HG02884 (cell line): Measurements from ENCODE around the gene CYP4Z1.
"Not testable (repeated sequence)": the region's sequence is repeated elsewhere in the genome, so short reads cannot be mapped to it uniquely, and the experiment has no call there.

ENCODE experiments used
- ATAC-seq: cut with Tn5 transposase; IDR thresholded peaks from one replicate; pipeline ENCODE4 v1.9.1; 2021; ENCODE audit warnings: mild to moderate bottlenecking, moderate library complexity; ENCODE audit not compliant: unreplicated experiment

CYP4Z1 gene

DNA sequence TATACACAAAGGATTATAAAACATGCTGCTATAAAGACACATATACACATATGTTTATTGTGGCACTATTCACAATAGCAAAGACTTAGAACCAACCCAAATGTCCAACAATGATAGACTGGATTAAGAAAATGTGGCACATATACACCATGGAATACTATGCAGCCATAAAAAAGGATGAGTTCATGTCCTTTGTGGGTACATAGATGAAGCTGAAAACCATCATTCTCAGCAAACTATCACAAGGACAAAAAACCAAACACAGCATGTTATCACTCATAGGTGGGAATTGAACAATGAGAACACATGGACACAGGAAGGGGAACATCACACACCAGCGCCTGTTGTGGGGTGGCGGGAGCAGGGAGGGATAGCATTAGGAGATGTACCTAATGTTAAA lies 60.0 kb downstream of the CYP4Z1 start:
- not testable (repeated sequence) for ATAC-seq

DNA sequence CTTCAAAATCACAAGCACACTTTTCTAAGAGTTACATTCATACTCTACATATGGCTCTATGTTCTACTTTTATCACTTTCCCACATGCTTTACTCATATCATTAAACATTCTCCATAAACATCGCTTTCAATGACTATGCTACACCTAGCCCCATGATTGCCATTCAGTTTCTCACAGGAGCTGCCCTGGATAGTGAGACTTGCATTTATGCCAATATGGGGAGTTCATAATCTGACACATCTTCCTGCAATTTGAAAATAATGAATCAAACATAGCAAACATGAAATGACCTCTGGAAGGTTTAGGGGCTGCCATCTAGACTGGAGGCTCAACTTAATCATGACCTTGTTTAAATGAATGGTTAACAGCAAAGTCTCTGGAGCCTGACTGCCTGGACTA lies 61.2 kb downstream of the CYP4Z1 start:
- no peak for ATAC-seq

DNA sequence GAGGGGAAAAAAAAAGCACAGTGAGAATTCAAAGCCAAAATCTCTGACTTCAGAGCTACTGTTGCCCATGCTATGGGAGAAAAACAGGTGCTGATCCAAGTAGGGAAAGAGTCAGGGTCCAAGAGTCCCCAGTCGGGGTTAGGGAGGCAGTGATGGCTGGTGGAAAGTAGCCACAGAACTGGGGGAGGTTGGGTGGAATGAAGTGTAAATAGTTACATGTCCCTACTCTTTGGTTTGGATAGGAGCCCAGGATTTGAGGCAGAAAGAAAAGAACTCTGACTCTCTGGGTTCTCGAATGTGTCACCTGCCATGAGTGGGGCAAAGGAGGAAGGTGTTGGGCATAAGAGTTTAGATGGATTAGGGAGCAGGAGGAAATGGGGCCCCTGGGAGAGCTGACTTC lies 61.8 kb downstream of the CYP4Z1 start:
- ATAC-seq: not testable (repeated sequence)

DNA sequence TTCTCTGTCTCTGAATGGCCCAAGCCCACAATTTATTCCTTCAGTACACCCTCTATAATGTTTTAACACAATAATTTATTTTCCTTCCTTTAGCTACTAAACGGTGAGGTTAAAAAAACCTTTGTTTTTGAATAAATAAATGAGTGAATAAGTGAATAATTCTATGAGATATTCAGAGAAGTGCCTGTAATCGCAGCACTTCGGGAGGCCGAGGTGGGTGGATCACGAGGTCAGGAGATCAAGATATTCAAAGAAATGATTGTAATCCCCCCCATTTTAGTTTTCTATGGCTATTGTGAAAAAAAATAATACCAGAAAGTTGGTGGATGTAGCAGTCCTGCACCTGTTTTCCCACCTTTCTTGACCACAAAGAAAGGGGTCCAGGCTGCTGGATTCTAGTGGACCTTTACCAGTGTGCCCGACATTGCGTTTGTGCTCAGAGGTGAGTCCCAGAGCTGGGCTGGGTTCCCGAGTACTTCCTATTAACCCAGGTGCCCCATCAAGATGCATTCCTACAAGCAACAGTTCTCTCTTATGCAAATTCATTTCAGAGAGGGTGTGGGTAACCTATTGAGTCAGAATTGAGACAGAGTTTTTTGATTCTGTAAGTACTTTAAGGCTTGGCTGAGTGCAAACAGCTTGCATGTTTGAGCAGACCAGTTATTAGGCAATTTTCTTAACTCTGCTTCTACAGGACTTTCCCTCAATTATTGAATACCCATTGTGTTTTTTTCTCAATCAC lies 62.6 kb downstream of the CYP4Z1 start:
- not testable (repeated sequence) for ATAC-seq

DNA sequence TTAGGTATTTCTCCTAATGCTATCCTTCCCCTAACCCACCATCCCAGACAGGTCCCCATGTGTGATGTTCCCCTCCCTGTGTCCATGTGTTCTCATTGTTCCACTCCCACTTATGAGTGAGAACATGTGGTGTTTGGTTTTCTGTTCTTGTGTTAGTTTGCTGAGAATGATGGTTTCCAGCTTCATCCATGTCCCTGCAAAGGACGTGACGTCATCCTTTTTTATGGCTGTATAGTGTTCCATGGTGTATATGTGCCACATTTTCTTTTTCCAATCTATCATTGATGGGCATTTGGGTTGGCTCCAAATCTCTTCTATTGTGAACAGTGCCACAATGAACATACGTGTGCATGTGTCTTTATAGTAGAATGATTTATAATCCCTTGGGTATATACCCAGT lies 65.6 kb downstream of the CYP4Z1 start:
- not testable (repeated sequence) for ATAC-seq

DNA sequence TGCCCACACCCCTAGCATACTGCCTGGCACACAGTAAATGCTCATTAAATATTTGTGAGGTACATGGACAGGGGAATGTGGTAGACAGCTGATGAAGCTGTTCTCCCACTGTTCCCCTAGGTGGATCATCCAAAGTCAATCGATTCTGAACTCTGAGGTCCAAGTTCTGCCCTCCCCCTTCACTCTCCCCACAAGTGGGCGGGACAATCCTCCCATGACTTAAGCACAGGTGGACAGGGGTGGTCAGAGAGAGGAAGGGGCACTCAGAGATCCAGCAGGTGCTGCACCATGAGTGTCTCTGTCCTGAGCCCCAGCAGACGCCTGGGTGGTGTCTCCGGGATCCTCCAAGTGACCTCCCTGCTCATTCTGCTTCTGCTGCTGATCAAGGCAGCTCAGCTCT lies 70.2 kb downstream of the CYP4Z1 start, which contains the start of gene CYP4A22:
Gene CYP4A22, plus strand, starts transcription at position 244 of the 400 bp plus-strand sequence. Its CDS starts 45 bp downstream, at position 289.
- ATAC-seq: no peak

DNA sequence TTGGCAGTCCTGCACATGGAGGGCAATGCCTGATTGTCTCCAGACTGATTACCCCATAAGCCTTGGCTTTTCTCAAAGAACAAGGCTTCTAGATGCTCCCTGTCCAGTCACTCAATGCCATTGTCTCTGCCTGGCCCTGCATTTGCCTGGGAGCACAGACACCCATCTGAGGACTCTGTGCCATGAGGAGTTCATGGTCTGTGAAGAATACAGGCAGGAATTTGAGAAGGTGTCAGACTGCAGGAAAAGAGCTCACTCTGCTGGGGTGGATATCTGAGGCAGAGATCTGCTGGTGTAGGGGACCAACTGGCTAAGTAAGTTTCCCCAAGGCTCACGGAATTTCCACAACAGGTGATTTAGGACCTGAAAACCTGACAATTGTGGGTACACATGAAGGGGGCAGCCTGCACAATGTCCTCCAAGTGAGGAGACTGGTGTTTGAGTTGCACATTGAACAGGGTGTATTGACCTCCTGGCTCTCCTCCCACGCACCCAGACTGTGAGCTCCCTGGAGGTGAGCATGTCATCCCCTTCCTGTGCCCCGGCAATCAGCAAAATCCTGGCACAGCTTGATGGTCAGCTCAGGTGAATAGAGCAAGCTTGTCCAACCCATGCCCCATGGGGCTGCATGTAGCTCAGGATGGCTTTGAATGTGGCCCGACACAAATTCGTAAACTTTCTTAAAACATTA lies 71.0 kb downstream of the CYP4Z1 start:
- no peak for ATAC-seq

DNA sequence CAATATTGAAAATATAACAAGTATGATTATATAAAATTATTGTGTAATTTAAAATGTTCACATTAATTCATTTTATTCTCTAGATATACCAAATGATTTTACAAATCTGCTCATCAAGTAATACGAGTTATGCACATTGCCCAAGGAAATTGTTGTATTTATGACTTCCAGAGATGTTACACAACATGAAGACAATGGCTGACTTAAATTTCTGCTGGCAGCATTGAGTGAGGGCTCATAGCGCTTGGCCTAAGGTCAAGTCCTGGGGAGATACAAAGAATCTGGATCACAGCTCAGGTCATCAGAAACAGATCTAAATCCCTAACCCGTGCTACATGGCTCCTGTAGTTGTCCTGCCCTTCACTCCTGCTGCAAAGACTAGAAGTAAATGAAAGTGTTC lies 73.3 kb downstream of the CYP4Z1 start:
- not testable (repeated sequence) for ATAC-seq

DNA sequence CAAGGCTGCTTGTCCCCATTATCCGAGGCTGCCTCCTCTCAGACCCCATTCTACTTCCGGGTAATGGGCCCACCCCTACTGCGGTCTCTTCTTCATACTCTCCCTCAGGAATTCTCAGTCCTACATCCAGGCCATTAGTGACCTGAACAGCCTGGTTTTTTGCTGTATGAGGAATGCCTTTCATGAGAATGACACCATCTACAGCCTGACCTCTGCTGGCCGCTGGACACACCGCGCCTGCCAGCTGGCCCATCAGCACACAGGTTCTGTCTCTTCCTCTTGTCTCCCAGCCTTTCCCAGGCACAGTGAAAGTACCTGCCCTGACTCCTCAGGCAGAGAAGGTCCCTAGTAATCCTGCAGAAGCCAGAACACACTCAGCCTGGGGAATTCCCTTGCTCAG lies 76.6 kb downstream of the CYP4Z1 start:
- ATAC-seq: not testable (repeated sequence)

DNA sequence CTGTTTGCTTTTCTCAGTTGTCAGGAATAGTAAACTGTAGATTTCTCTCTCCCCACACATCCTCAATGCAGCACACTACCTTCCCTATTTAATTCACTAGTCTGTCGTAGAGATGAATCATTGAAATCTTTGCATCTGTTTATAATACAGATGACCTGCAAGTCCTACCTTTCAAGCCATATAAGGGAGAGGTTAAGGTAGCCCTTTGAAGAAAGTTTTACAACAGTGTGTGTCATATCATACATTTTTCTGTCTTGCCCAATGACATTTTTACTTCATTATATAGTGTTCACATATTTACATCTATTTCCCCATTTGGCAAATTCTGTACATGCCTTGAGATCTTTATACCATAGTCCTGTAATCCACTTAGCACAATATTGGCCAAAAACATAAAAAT lies 79.5 kb downstream of the CYP4Z1 start:
- not testable (repeated sequence) for ATAC-seq

DNA sequence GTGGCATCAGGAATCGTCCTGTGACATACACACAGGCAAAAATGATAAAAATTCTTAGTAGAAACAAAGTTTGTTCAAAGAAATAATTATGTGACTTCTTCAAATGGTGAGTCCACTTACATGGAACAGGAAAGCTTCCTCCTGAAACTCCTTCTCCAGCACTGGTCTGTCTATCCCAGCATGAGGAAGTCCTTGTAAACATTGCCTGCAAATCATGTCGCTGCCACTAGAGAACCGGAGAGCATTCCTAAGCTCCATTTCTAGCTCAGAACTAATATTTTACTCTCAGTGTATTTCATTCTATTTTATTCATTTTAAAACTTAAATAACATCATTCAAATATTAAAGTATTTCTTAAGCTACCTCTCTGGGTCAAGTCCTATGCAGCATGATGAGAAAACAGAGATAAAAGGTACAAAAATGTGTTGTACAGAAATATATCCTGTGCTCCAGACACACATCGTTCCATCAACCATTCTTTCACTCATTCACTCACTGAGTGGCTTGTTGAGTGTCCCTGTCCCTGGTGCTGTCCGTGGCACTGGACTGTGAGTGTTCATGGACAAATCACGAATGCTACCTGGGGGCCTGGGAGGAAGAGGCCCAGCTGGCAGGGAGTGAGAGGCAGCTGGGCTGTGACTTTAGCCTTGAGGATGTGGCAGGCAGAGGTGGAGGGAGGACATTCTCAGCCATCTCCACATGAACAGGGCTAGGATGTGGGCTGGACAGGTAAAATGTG lies 80.2 kb downstream of the CYP4Z1 start:
- no peak for ATAC-seq

DNA sequence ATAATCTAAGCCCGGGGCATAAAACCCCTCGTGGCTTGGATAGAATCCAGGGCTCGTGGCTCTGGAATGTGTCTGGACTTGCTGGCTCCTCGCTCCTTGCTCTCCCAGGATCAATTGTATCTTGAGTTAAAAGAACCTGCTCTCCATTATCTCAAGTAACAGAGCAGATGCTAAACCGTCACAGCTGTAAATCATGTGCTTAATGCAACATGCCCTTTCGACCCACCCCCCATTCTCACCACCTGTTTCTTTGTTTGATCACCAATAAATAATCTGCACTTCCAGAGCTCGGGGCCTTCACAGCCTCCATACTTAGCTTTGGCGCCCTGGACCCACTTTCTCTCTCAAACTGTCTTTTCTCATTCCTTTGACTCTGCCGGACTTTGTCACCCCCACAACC lies 82.1 kb downstream of the CYP4Z1 start:
- ATAC-seq: not testable (repeated sequence)

DNA sequence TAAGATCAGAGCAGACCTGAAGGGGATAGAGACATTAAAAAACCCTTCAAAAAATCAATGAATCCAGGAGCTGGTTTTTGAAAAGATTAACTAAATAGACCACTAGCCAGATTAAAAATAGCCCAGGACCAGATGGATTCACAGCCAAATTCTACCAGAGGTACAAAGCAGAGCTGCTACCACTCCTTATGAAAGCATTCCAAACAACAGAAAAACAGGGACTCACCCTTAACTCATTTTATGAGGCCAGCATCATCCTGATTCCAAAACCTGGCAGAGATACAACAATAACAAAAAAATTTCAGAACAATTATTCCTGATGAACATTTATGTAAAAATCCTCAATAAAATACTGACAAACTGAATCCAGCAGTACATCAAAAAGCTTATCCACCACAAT lies 89.4 kb downstream of the CYP4Z1 start:
- ATAC-seq: not testable (repeated sequence)

DNA sequence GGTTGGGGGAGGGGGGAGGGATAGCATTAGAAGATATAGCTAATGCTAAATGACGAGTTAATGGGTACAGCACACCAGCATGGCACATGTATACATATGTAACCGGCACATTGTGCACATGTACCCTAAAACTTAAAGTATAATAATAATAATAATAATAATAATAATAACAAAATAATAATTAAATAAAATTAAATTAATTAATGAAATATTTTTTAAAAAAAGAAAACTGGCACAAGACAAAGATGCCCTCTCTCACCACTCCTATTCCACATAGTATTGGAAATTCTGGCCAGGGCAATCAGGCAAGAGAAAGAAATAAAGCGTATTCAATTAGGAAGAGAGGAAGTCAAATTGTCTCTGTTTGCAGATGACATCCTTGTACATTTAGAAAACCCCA lies 90.9 kb downstream of the CYP4Z1 start:
- ATAC-seq: not testable (repeated sequence)

DNA sequence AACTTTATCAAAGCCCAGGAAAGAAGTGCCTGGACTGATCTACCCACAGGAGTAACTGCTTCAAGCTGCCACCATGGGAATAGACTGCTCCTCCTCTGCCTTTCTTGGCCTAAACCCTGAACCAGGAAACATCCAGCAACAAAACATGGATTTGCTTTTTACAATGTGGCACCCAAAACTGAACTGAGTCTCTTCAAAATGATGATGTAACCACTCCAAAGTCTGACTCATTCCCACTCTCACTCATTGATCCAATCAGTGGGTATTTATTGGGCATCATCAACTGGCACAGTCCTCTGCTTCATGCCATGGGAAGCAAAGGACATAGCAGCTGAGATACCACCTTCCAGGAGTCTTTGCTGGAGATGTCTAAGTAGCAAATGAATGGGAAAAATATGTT lies 93.7 kb downstream of the CYP4Z1 start:
- no peak for ATAC-seq

DNA sequence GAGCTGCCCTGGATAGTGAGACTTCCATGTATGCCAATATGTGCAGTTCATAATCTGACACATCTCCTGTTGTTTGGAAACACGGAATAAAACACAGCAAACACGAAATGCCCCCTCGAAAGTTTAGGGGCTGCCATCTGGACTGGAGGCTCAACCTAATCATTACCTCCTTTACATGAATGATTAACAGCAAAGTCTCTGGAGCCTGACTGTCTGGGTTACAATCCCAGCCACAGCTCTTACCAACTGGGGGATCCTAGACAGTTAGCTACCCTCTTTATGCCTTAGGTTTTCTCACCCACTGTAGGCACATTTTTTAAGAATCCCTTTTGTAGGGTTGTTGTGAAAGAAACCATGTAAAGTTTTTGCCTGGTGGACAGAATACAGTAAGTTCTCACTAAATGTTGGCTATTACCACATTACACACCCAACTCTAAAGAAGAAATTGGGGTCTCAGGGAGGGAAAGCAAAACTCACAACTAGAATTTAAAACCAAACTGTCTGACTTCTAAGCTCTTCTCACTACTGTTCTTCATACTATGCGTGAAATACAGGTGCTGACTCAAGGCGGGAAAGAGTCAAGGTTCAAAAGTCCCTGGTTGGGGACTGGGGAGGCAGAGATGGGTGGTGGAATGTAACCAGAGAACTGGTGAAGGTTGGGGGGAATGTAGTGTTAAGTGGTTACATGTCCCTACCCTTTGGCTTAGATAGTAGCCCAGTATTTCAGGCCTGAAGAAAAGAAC lies 94.4 kb downstream of the CYP4Z1 start:
- ATAC-seq: no peak

DNA sequence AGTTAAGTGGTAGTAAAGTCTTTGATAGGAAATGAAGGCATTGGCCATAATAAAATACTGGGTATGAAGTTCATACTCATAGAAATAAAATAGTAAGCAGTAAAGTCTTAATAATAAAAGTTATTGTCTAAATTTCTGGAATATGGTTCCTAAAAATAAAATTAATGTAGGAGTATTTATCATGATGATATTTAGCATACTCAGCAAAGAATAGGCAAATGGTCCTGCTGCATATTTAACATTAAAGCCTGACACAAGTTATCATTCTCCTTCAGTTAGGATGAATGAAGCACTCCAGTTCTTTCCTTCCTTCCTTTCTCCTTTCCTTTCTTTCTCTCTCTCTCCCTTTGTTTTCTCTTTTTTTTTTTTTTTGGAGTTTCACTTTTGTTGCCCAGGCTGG lies 97.5 kb downstream of the CYP4Z1 start:
- ATAC-seq: no peak
